ENCODE measurements around the gene ELMO1. TPM values are rescaled to one million over a fixed set of nuclear protein-coding genes. Genes with fewer than 3 reads are reported as not detected.

Gene ELMO1
- polyA plus RNA-seq, 1 donor (not counting 4 experiments of a cell fraction or from before 2014, with no cell fraction given) = not detected

DNA sequence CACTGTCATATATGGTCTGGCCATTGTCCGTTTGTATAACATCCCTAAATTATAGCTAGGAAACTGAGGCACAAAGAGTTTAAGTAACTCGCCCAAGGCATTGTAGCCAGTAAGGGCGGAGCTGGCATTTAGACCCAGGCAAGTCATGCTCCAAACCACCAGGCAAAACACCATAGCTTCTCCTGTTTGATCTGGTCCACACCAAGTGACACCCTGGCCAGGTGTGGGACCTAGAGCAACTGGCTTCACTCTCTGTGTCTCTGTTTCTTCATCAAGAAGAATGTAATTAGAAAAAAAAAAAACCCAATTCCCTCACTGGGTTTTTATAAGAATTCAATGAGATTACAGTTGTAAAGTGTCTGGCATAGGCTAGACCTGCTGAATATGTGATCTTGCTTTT lies 639.2 kb downstream of the ELMO1 start:
- H3K9me3 ChIP-seq (ENCODE audit: control insufficient read depth, low read depth, low read length) = no peaks in the 10 kb centered on the region
- FAIRE-seq (no peak), DNase-seq (ENCODE audit: low read depth, low spot score) (no peak)
- H3K4me1 ChIP-seq (ENCODE audit: control insufficient read depth, extremely low read depth, insufficient read depth, low read length) = peaks cover 3% of the 10 kb centered on the region
- H3K27ac ChIP-seq (ENCODE audit: control insufficient read depth, insufficient read depth, low read length) = no peak overlapping the region
- H2AFZ ChIP-seq (ENCODE audit: control insufficient read depth, low read length) = no peak overlapping the region
- dilution Hi-C loops (cut with MboI; ENCODE audit: extremely low pct_ligation_motif_present, low sequenced_read_pairs) = no loop called here
- no peak overlapping the region for H3K4me2 ChIP-seq (ENCODE audit: control insufficient read depth, extremely low read depth, insufficient read depth, low read depth, low read length)
- no peaks in the 10 kb centered on the region for H3K79me2 ChIP-seq (ENCODE audit: control insufficient read depth, insufficient read depth, low read length)
- no peaks in the 10 kb centered on the region for H3K36me3 ChIP-seq (ENCODE audit: control insufficient read depth in 2 of 2, extremely low read depth in 1 of 2, insufficient read depth in 2 of 2, low read length in 2 of 2)
- no peaks in the 10 kb centered on the region for H4K20me1 ChIP-seq (ENCODE audit: control insufficient read depth, extremely low read depth, insufficient read depth, low read length)
- no peak overlapping the region for H3K4me3 ChIP-seq (ENCODE audit: control insufficient read depth in 2 of 3, extremely low read depth in 1 of 3, insufficient read depth in 2 of 3, low read depth in 1 of 3, low read length in 3 of 3)
- no peaks in the 10 kb centered on the region for H3K27me3 ChIP-seq (ENCODE audit: control insufficient read depth, extremely low read depth, insufficient read depth, low read length)
- H3K9ac ChIP-seq (ENCODE audit: control insufficient read depth, extremely low read depth, insufficient read depth, low read length) = no peak overlapping the region
- no peaks in the 10 kb centered on the region for H3K9me1 ChIP-seq (ENCODE audit: control insufficient read depth, extremely low read depth, insufficient read depth, low read length)
- TF ChIP-seq CTCF (optimal IDR thresholded peaks at IDR 0.05 in 1 of 3, IDR thresholded peaks at IDR 0.05 in 1 of 3, conservative IDR thresholded peaks at IDR 0.05 in 1 of 3; ENCODE audit: extremely low read depth in 1 of 3, insufficient read depth in 2 of 3, low read length in 3 of 3) = no peak
- no peak for TF ChIP-seq EZH2 (IDR thresholded peaks at IDR 0.05; ENCODE audit: low read length)

- DNase-seq (ENCODE audit: low read depth, low spot score) (no peak), FAIRE-seq (no peak)
- H3K79me2 ChIP-seq (ENCODE audit: control insufficient read depth, insufficient read depth, low read length) = no peaks in the 10 kb centered on the region
- H2AFZ ChIP-seq (ENCODE audit: control insufficient read depth, low read length) = no peak overlapping the region
- no peaks in the 10 kb centered on the region for H3K9me1 ChIP-seq (ENCODE audit: control insufficient read depth, extremely low read depth, insufficient read depth, low read length)
- TF ChIP-seq CTCF (optimal IDR thresholded peaks at IDR 0.05 in 1 of 3, IDR thresholded peaks at IDR 0.05 in 1 of 3, conservative IDR thresholded peaks at IDR 0.05 in 1 of 3; ENCODE audit: extremely low read depth in 1 of 3, insufficient read depth in 2 of 3, low read length in 3 of 3) (no peak), EZH2 (IDR thresholded peaks at IDR 0.05; ENCODE audit: low read length) (no peak)
- peaks cover 3% of the 10 kb centered on the region for H3K4me1 ChIP-seq (ENCODE audit: control insufficient read depth, extremely low read depth, insufficient read depth, low read length)
- no peaks in the 10 kb centered on the region for H3K9me3 ChIP-seq (ENCODE audit: control insufficient read depth, low read depth, low read length)
- no peak overlapping the region for H3K4me3 ChIP-seq (ENCODE audit: control insufficient read depth in 2 of 3, extremely low read depth in 1 of 3, insufficient read depth in 2 of 3, low read depth in 1 of 3, low read length in 3 of 3)
- no peak overlapping the region for H3K27ac ChIP-seq (ENCODE audit: control insufficient read depth, insufficient read depth, low read length)
- dilution Hi-C loops (cut with MboI; ENCODE audit: extremely low pct_ligation_motif_present, low sequenced_read_pairs) = no loop called here
- H3K9ac ChIP-seq (ENCODE audit: control insufficient read depth, extremely low read depth, insufficient read depth, low read length) = no peak overlapping the region
- no peak overlapping the region for H3K4me2 ChIP-seq (ENCODE audit: control insufficient read depth, extremely low read depth, insufficient read depth, low read depth, low read length)
- H4K20me1 ChIP-seq (ENCODE audit: control insufficient read depth, extremely low read depth, insufficient read depth, low read length) = no peaks in the 10 kb centered on the region
- no peaks in the 10 kb centered on the region for H3K27me3 ChIP-seq (ENCODE audit: control insufficient read depth, extremely low read depth, insufficient read depth, low read length)
- H3K36me3 ChIP-seq (ENCODE audit: control insufficient read depth in 2 of 2, extremely low read depth in 1 of 2, insufficient read depth in 2 of 2, low read length in 2 of 2) = no peaks in the 10 kb centered on the region
These were observed 639.6 kb downstream of the ELMO1 start for GRCh38 chr7:36809086-36809485.

Data from keratinocyte (primary cell).